OCI-LY1 (cell line): Measurements from ENCODE around the gene SP140.

Experiments used
- H2AFZ ChIP-seq: fragments of 200-600 bp; sonication (generic), shearing (Covaris generic); 2 replicates; pipeline ENCODE4 v1.6.0; 2014; ENCODE audit warnings: antibody characterized with exemption, mild to moderate bottlenecking, low read length
- H3F3A ChIP-seq: fragments of 200-600 bp; sonication (generic), shearing (Covaris generic); 2 replicates; pipeline ENCODE4 v1.6.0; 2014; ENCODE audit warnings: mild to moderate bottlenecking, antibody characterized with exemption, low read length, moderate library complexity; ENCODE audit not compliant: insufficient read depth
- H3K27ac ChIP-seq: fragments of 200-600 bp; sonication (generic); 2 replicates; pipeline ENCODE4 v1.5.1; 2014; ENCODE audit warnings: low read length, mixed run types, mild to moderate bottlenecking, low read depth; ENCODE audit not compliant: poor library complexity, severe bottlenecking
- H3K27me3 ChIP-seq: fragments of 200-600 bp; sonication (generic); 2 replicates; pipeline ENCODE4 v1.6.0; 2014; ENCODE audit warnings: antibody characterized with exemption, mild to moderate bottlenecking, low read length, moderate library complexity; ENCODE audit not compliant: insufficient read depth
- H3K36me3 ChIP-seq: fragments of 200-600 bp; sonication (generic); 2 replicates; pipeline ENCODE4 v1.6.1; 2014; ENCODE audit warnings: mild to moderate bottlenecking, antibody characterized with exemption, low read length, moderate library complexity, mixed read lengths; ENCODE audit not compliant: insufficient read depth
- H3K4me1 ChIP-seq: fragments of 200-600 bp; sonication (generic); 2 replicates; pipeline ENCODE4 v1.5.1; 2014; ENCODE audit warnings: mild to moderate bottlenecking, low read length, moderate library complexity; ENCODE audit not compliant: insufficient read depth, severe bottlenecking
- H3K4me2 ChIP-seq: fragments of 200-600 bp; sonication (generic), shearing (Covaris generic); 2 replicates; pipeline ENCODE4 v1.6.1; 2014; ENCODE audit warnings: low read length
- H3K4me3 ChIP-seq: fragments of 200-600 bp; sonication (generic); 2 replicates; pipeline ENCODE4 v1.5.1; 2014; ENCODE audit warnings: low read length, low read depth, mild to moderate bottlenecking, mixed read lengths; ENCODE audit not compliant: poor library complexity, severe bottlenecking
- H3K79me2 ChIP-seq: fragments of 200-600 bp; shearing (Covaris generic); 2 replicates; pipeline ENCODE4 v1.6.1; 2016; ENCODE audit warnings: mixed run types, low read length, mixed read lengths; ENCODE audit not compliant: insufficient read depth
- H3K9ac ChIP-seq: fragments of 200-600 bp; sonication (generic), shearing (Covaris generic); 2 replicates; pipeline ENCODE4 v1.6.1; 2014; ENCODE audit warnings: mild to moderate bottlenecking, low read length, mixed read lengths
- H3K9me2 ChIP-seq: fragments of 200-600 bp; sonication (generic), shearing (Covaris generic); 2 replicates; pipeline ENCODE4 v1.6.1; 2014; ENCODE audit warnings: low read depth, mild to moderate bottlenecking, low read length, mixed read lengths
- H3K9me3 ChIP-seq: fragments of 200-600 bp; shearing (Covaris generic); 2 replicates; pipeline ENCODE4 v1.6.1; 2014; ENCODE audit warnings: low read length, mixed read lengths
- H4K20me1 ChIP-seq: fragments of 200-600 bp; sonication (generic), shearing (Covaris generic); 2 replicates; pipeline ENCODE4 v1.6.0; 2016; ENCODE audit warnings: mild to moderate bottlenecking, low read length; ENCODE audit not compliant: insufficient read depth
- EZH2 ChIP-seq: fragments of 200-600 bp; sonication (generic), shearing (Covaris generic); IDR thresholded peaks from 2 replicates; pipeline ENCODE4 v1.8.0; 2017; ENCODE audit warnings: borderline replicate concordance, mixed run types, mild to moderate bottlenecking, antibody characterized with exemption, low read length, moderate library complexity, mixed read lengths
- TF ChIP-seq, protein P1 (sequence below): fragments of 200-600 bp; sonication (generic), shearing (Covaris generic); IDR thresholded peaks from 2 replicates; pipeline ENCODE4 v1.5.1; 2017; ENCODE audit warnings: mild to moderate bottlenecking, antibody characterized with exemption, low read length, moderate library complexity, mixed read lengths

SP140 gene

DNA sequence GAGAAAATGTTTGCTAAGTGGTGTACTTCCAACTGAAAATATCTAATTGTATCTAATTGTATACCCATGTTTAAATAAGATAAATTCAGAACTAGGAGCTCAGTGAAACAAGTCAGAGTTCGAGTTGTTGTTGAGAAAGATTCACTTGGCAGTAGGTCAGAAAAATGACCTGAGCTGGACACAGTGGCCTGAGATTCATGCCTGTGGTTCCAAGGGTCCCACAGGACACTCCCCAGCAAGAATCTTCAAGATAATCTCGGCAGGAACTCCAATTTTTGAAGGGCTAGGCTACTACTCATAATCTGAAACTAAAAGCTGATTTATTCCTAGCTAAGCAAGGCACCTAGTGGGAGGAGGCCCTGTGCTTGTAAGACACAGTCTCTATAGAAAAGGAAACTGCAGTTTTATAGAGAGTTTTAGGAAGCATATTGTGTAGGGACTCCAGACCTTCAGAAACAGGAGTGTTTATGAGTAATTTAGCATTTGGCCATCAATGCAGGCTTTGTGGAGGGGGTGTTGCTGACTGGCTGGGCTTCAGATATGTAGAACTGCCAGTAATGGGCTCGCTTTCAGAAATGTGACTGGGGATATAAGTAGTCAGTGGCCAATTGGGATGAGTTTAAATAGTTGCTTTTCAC, 43.2 kb downstream of the SP140 start:
- no peaks in the 10 kb centered on the region for H3K9me2 ChIP-seq
- no peak overlapping the region for H2AFZ ChIP-seq
- no peaks in the 10 kb centered on the region for H3K4me1 ChIP-seq
- peaks cover 44% of the 10 kb centered on the region for H3K36me3 ChIP-seq
- TF ChIP-seq EZH2: no peak
- TF ChIP-seq, protein P1, sequence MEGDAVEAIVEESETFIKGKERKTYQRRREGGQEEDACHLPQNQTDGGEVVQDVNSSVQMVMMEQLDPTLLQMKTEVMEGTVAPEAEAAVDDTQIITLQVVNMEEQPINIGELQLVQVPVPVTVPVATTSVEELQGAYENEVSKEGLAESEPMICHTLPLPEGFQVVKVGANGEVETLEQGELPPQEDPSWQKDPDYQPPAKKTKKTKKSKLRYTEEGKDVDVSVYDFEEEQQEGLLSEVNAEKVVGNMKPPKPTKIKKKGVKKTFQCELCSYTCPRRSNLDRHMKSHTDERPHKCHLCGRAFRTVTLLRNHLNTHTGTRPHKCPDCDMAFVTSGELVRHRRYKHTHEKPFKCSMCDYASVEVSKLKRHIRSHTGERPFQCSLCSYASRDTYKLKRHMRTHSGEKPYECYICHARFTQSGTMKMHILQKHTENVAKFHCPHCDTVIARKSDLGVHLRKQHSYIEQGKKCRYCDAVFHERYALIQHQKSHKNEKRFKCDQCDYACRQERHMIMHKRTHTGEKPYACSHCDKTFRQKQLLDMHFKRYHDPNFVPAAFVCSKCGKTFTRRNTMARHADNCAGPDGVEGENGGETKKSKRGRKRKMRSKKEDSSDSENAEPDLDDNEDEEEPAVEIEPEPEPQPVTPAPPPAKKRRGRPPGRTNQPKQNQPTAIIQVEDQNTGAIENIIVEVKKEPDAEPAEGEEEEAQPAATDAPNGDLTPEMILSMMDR: no peak
- H3K4me2 ChIP-seq: no peak overlapping the region
- no peak overlapping the region for H3K27ac ChIP-seq
- H3K27me3 ChIP-seq: no peaks in the 10 kb centered on the region
- no peaks in the 10 kb centered on the region for H3K79me2 ChIP-seq
- no peak overlapping the region for H3K9ac ChIP-seq
- no peaks in the 10 kb centered on the region for H4K20me1 ChIP-seq
- H3K4me3 ChIP-seq: no peak overlapping the region
- H3K9me3 ChIP-seq: no peaks in the 10 kb centered on the region
- no peaks in the 10 kb centered on the region for H3F3A ChIP-seq

DNA sequence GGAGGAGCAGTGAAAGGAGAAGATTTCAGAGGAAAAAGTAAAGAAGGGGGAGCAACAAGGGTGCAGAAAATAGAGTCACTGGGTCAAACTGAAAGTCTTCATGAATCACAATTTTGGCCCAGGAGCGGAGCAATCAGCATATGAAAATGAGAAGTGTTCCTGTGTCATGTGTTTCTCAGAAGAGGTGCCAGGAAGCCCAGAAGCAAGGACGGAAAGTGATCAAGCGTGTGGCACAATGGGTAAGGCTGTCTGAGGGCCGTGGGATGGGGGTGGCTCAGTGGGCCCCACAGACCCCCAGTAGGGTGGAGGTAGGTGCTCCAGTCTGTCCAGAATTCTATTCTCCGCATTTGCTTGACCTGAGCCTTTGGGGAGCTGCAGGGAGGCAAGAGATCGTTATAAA, 44.2 kb downstream of the SP140 start:
- Histone ChIP-seq H3K27me3 (no peaks in the 10 kb centered on the region), H3K79me2 (no peaks in the 10 kb centered on the region), H3F3A (no peaks in the 10 kb centered on the region), H4K20me1 (no peaks in the 10 kb centered on the region), H3K27ac (no peak overlapping the region), H3K9me3 (no peaks in the 10 kb centered on the region), H3K36me3 (peaks cover 48% of the 10 kb centered on the region), H3K9ac (no peak overlapping the region), H2AFZ (no peak overlapping the region), H3K4me2 (no peak overlapping the region), H3K4me3 (no peak overlapping the region), H3K4me1 (no peaks in the 10 kb centered on the region), H3K9me2 (no peaks in the 10 kb centered on the region)
- TF ChIP-seq EZH2: no peak
- TF ChIP-seq, protein P1: no peak

DNA sequence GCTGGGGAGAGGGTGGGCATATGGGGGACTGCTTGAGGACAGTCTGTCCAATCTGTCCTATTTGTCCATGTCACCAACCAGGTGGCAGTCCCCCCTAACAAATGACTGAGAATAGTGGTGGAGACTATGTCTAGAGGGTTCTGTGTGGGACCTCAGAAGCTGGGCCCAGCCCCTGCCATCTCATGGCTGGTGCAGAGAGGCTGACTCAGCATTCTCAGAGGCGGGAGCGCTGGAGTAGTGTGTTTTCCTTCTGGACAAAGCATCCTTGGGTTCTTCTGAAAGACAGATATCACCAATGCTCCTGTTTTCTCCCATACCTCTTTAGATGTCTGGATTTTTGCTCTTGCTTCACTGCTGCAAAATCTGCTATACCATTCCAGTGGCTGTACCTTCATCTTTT, 57.4 kb downstream of the SP140 start:
- no peaks in the 10 kb centered on the region for H3K27me3 ChIP-seq

More for the DNA sequence above, 57.4 kb downstream of the SP140 start:
- no peaks in the 10 kb centered on the region for H3K9me2 ChIP-seq
- no peak overlapping the region for H3K4me2 ChIP-seq
- no peak overlapping the region for H3K4me3 ChIP-seq
- H2AFZ ChIP-seq: no peak overlapping the region
- H3K4me1 ChIP-seq: no peaks in the 10 kb centered on the region
- no peak overlapping the region for H3K27ac ChIP-seq
- no peaks in the 10 kb centered on the region for H4K20me1 ChIP-seq
- peaks cover 4% of the 10 kb centered on the region for H3K36me3 ChIP-seq
- peaks cover 5% of the 10 kb centered on the region; the same call in 1 of the 2 replicates for H3K9me3 ChIP-seq
- TF ChIP-seq EZH2: no peak
- TF ChIP-seq, protein P1: no peak
- H3K79me2 ChIP-seq: no peaks in the 10 kb centered on the region
- H3F3A ChIP-seq: no peaks in the 10 kb centered on the region
- no peak overlapping the region for H3K9ac ChIP-seq
